Measurements from ENCODE around the gene AP2M1.
"Not testable (repeated sequence)": the region's sequence is repeated elsewhere in the genome, so short reads cannot be mapped to it uniquely, and the experiment has no call there.

AP2M1 gene

GRCh38 chr3:184158404-184158803 lies 16.3 kb upstream of the AP2M1 start:
- no peak for DNase-seq

DNA sequence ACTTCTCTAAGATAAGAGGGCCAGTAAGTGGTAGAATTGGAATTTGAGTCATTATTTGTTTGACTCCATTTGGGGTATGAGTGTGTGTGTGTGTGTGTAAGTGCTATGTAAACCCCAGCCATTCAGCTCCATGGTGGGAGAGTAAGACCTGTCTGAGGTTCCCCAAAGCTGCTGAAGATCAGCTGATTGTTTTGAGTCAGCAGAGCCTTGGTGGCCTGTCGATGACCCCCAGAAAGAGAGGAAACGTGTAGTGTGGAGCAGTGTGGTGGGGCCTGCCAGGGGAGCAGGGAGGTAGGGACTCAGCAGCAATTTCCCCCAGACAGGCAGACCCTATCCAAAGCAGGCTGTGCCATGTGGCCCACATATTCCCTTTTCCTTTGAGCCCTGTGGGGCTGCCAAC lies 14.2 kb upstream of the AP2M1 start:
- no peak for DNase-seq

GRCh38 chr3:184162571-184163070 lies 12.0 kb upstream of the AP2M1 start:
- not testable (repeated sequence) for DNase-seq

- no peak for DNase-seq
Measured at GRCh38 chr3:184164648-184165330, 9.9 kb upstream of the AP2M1 start.

DNA sequence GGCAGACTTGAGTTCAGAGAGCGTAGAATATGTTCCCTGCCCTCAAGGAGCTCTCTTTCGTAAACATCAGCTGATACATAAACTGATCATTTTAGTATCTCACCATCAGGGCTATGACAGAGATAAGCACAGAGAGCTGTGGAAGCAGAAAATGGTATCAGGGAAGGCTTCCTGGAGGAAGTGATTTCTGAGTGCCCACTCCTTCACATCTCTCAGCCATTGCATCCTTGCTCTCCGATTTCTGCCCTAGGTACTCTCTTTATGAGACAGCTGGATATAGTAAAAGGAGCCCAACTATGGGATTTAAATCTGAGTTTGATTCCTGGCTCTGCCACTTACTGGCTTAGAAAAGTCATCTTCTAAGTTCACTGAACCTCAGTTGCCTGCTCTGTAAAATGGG lies 9.1 kb upstream of the AP2M1 start:
- no peak for DNase-seq

- DNase-seq, result no peak
Measured at GRCh38 chr3:184166671-184167070, 8.0 kb upstream of the AP2M1 start.

DNA sequence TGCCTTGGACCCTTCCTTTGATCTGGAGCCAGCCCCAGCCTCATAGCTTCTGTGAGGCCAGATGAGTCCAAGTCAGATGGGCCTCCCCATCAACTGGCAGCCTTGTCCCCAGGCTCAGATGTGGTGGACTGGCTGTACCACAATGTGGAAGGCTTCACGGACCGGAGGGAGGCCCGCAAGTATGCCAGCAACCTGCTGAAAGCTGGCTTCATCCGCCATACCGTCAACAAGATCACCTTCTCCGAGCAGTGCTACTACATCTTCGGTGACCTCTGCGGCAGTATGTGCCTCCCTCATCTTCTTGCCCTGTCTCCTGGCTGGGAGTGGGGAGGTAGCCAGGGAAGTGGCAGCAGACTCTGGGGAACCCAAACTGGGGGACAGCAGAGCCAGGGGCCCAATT lies 6.9 kb upstream of the AP2M1 start:
- no peak for DNase-seq

GRCh38 chr3:184168363-184169120 lies 6.1 kb upstream of the AP2M1 start:
- DNase-seq, result no peak

DNA sequence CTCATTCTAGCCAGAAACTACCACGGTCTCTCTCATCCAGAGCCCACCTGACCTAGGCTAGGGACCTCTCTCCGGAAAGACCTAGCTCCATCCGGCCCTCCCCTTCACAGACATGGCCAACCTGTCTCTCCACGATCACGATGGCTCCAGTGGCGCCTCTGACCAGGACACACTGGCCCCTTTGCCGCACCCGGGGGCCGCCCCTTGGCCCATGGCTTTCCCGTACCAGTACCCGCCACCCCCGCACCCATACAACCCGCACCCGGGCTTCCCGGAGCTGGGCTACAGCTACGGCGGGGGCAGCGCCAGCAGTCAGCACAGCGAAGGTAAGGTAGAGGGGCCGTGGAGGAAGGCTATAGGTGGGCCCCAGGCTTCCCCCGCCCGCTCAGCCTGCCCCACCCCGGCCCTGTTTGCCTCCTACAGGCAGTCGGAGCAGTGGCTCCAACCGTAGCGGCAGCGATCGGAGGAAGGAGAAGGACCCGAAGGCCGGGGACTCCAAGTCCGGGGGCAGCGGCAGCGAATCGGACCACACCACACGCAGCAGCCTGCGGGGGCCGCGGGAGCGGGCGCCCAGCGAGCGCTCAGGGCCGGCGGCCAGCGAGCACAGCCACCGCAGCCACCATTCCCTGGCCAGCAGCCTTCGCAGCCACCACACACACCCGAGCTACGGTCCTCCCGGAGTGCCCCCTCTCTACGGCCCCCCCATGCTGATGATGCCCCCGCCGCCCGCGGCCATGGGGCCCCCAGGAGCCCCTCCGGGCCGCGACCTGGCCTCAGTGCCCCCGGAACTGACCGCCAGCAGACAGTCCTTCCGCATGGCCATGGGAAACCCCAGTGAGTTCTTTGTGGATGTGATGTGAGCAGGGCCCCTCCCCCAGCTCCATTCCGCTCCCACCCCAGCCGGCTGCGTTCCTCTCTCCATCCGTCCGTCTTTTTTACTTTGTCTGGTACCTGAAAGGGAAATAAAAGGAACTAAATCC lies 4.5 kb upstream of the AP2M1 start:
- no peak for DNase-seq

GRCh38 chr3:184171562-184171961 lies 3.1 kb upstream of the AP2M1 start:
- DNase-seq, result no peak

DNA sequence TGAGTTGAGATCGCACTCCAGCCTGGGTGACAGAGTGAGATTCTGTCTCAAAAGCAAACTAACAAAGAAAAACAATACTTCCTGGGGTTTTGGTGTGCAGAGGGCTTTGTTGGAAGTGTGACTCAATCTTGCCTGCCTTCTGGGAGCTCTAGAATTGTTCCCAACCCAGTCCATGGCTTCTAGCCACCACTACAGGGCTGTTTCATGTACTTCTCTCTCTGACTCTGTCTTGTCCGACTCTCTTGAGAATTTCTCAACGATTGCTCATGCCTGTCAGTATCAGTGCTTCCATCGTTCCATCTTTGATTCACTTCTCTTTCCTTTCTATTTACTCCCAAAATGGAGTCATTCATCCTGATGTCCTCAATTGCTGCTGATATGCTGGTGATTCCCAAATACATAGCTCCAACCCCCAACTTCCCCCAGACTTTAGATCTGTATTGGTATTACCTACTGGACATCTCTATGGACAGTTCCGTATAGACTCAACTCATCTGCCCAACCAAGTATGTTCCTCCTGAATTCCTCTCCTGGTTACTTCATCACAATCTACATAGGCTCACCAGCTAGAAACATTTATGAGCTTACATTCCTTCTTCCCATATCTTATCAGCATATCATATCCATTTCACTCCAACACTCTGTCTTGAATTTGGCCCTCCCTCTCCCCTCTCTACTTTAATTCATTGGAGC lies 1.8 kb upstream of the AP2M1 start:
- no peak for DNase-seq

DNA sequence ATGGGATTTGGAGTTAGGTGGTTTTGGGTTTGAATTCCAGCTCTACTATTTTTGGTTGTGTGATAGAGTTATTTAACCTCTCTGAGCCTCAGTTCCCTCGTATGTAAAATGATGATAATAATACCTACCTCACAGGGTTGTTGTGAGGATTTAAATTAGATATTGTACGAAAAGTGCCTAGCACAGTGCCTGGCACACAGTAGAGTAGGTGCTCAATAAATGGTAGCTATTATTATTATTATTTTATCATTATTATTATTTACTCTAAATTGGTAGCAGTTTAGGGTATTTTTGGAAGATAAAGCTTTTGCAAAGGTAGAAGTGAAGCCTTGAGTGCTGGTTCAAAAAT lies 1.3 kb upstream of the AP2M1 start:
- no peak for DNase-seq

- no peak for DNase-seq
Measured at GRCh38 chr3:184174284-184174645, 390 bp upstream of the AP2M1 start.

DNA sequence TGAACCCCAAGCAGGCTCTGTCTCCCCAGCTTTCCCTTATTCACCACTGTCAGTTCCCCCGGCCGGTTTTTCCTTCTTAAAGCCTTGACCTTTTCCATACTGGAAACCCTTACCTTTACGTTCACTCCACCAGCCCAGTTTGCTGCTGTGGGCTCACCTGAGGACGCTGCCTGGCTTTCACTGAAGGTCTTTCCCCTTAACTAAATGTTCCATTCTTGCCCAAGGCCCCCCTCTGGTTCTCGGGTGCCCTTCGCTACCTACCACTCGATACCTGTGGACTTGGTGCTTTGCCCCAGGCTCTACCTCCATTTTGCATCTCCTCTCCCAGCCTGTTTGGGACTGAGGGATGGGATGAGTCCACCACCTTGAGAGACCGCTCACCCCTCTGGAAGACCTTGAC lies 851 bp downstream of the AP2M1 start:
- no peak for DNase-seq

GRCh38 chr3:184175981-184176376 lies 1.3 kb downstream of the AP2M1 start:
- no peak for DNase-seq

DNA sequence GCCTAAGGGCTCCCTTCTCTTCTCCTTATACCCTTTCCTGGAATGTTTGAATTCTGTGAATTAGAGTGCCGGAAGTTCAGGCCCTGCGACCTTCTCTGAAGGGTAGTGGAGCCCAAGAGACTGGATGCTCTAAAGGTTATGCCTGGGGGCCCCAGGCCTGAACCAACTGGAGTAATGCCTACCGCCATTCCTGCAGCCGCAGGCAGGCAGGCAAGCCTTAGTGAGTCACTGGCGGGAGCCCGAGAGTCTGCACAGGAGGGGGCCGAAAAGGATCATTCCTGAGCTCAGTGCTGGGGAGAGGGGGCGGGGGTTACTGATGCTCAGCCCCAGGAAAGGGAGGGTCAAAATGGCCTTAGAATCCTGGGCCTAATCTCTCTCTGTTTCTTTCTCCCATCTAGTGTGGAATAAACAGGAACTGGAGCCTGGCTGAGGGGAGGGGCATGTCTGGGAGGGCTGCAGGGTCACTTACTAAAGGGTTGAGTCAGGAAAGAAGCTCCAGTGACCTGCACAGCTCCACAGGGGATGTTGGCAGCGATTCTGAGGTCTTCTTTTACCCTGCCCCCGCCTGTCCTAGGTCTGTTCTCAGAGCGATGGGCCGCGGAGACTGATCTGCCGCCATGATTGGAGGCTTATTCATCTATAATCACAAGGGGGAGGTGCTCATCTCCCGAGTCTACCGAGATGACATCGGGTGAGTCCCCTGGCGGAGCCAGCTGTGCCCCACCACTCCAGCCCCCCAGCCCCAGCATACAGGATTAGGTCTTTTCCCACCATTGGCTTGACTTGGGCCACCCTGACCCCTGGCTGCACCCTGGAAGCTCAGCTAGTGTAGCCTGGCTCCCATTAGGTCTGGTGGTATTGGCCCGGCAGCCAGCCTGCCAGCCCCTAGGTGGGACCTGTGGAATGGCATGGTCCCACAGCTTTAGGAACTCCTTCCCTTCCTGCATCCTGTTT lies 2.0 kb downstream of the AP2M1 start:
- no peak for DNase-seq

GRCh38 chr3:184177331-184177731 lies 2.7 kb downstream of the AP2M1 start:
- DNase-seq, result no peak

DNA sequence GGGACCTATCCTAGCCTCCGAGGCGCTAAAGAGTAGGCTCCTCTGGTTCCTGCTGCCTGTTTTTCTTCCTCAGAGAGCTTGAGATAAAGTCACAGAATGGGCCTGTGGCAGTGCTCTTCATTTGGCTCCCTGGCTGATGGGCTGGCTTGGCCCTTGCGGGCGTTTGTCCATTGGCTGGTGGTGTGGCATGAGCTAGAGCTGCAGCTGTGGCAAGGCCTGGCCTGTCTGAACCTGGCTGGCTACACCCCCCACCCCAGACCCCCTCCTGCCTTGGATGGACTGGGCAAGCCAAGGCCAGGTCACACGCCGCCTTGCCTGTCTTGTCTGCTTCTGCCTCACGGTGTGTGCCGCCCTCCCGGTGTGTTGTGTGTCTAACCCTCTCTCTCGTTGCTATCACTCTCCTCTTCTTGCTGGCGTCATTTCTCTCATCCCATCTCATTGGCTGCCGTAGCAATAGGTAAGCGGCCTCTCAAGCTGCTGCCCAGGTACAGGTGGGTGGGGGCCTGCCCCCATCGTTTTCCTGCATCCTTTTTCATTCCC lies 3.2 kb downstream of the AP2M1 start:
- no peak for DNase-seq

GRCh38 chr3:184178521-184179138 lies 4.0 kb downstream of the AP2M1 start:
- no peak for DNase-seq

DNA sequence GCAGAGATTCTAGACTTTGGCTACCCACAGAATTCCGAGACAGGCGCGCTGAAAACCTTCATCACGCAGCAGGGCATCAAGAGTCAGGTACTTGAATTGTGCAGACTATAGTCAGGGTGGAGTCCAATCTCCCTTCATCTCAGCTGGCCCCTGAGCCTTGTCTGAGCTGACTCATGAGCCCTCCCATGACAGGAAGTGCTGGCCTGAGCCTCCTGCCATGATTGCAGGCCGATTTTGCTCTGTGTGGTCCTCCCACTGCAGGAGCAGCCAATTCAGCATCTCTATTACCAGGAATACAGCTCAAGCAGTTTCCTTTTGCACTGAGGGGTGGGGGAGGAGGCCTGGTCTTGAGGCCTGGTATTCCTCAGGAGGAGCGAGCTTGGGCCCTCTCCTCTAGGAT lies 5.5 kb downstream of the AP2M1 start:
- no peak for DNase-seq

GRCh38 chr3:184181596-184181995 lies 6.9 kb downstream of the AP2M1 start:
- no peak for DNase-seq

All from NCI-H1436 treated with DMSO at 0.1 percent for 48 hours (cell line).